RCC 7860 (cell line): Measurements from ENCODE around the gene ZNF177.

Experiments used
- DNase-seq: peaks from one replicate; pipeline ENCODE4 v3.0.0-alpha.2; 2015; ENCODE audit warnings: low spot score
- FAIRE-seq: peaks from 2 replicates; lab custom pipeline; 2012; peaks lifted over from hg19 to GRCh38; lab: Jason Lieb, UNC

ZNF177 gene

GRCh38 chr19:9413240-9413954 is 50.6 kb downstream of the ZNF177 start:
- DNase-seq = no peak
- FAIRE-seq = no peak

DNA sequence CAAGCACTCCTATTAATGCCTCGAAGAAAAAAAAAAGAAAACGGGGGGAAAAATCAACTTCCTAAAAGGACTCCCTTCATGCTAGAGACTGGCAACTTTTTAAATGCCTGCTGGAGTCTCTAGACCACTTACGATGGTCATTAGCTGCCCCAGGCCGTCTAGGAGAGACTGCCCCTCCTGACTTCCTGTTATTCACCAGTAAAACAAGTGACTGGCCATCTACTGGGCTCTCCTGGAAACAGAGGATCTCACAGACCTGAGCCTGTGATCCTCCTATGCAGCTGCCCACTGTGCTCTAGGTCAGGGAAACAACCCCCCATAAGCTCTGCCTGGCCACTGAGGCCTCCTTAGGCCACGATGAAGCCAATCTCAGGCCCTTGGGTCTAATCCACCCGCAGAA is 65.1 kb downstream of the ZNF177 start:
- no peak for FAIRE-seq

GRCh38 chr19:9430444-9430843 is 67.6 kb downstream of the ZNF177 start:
- FAIRE-seq = no peak
- no peak for DNase-seq

More for the DNA sequence above, 65.1 kb downstream of the ZNF177 start:
- DNase-seq = no peak

DNA sequence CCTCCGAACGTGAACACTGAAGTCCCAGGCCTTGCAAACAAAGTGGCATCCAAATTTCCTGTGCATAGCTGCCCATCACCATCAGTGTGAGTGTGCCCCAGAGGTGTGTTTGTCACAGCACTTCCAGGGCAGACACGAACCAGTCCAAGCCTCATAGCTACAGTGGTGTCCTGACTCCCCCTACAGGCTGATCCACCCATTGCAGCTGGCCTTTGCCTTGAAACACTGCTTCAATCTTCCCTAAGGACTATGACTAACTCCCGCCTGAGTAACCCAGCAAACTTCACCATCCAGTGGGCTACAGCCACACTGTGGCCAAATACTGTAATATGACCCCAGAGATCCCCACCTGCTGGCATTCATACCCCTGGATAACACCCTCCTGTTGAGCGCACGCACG is 68.7 kb downstream of the ZNF177 start:
- DNase-seq = no peak

More for the DNA sequence above, 68.7 kb downstream of the ZNF177 start:
- no peak for FAIRE-seq
